ENCODE results near the gene HIVEP3.

The HIVEP3 gene

GRCh38 chr1:41578712-41579335 is 339.9 kb downstream of the HIVEP3 start:
- H3K27me3 ChIP-seq (ENCODE audit: control insufficient read depth in 1 of 2, insufficient read depth in 2 of 2, low read length in 2 of 2), result no peaks in the 10 kb centered on the region
- H3K9ac ChIP-seq (ENCODE audit: low read length), result no peak overlapping the region
- no peak overlapping the region for H3K27ac ChIP-seq (ENCODE audit: low read depth, low read length)
- H3K4me3 ChIP-seq (ENCODE audit: low read depth in 1 of 2, low read length in 2 of 2), result no peak overlapping the region
- no peaks in the 10 kb centered on the region for H3K9me3 ChIP-seq (ENCODE audit: low read length)
- no peaks in the 10 kb centered on the region for H3K4me1 ChIP-seq (ENCODE audit: insufficient read depth, low read length)
- no peaks in the 10 kb centered on the region for H3K36me3 ChIP-seq (ENCODE audit: insufficient read depth, low read length)

- no peaks in the 10 kb centered on the region for H3K36me3 ChIP-seq (ENCODE audit: insufficient read depth, low read length)
- H3K9ac ChIP-seq (ENCODE audit: low read length), result no peak overlapping the region
- no peaks in the 10 kb centered on the region for H3K4me1 ChIP-seq (ENCODE audit: insufficient read depth, low read length)
- no peaks in the 10 kb centered on the region for H3K27me3 ChIP-seq (ENCODE audit: control insufficient read depth in 1 of 2, insufficient read depth in 2 of 2, low read length in 2 of 2)
- no peaks in the 10 kb centered on the region for H3K9me3 ChIP-seq (ENCODE audit: low read length)
- no peak overlapping the region for H3K4me3 ChIP-seq (ENCODE audit: low read depth in 1 of 2, low read length in 2 of 2)
- no peak overlapping the region for H3K27ac ChIP-seq (ENCODE audit: low read depth, low read length)
These were observed 342.1 kb downstream of the HIVEP3 start for GRCh38 chr1:41576620-41577019.

- Histone ChIP-seq H3K27ac (ENCODE audit: low read depth, low read length) (no peak overlapping the region), H3K4me3 (ENCODE audit: low read depth in 1 of 2, low read length in 2 of 2) (no peak overlapping the region), H3K36me3 (ENCODE audit: insufficient read depth, low read length) (no peaks in the 10 kb centered on the region), H3K27me3 (ENCODE audit: control insufficient read depth in 1 of 2, insufficient read depth in 2 of 2, low read length in 2 of 2) (no peaks in the 10 kb centered on the region), H3K4me1 (ENCODE audit: insufficient read depth, low read length) (no peaks in the 10 kb centered on the region), H3K9ac (ENCODE audit: low read length) (no peak overlapping the region), H3K9me3 (ENCODE audit: low read length) (no peaks in the 10 kb centered on the region)
These were observed 342.5 kb downstream of the HIVEP3 start for GRCh38 chr1:41576206-41576605.

DNA sequence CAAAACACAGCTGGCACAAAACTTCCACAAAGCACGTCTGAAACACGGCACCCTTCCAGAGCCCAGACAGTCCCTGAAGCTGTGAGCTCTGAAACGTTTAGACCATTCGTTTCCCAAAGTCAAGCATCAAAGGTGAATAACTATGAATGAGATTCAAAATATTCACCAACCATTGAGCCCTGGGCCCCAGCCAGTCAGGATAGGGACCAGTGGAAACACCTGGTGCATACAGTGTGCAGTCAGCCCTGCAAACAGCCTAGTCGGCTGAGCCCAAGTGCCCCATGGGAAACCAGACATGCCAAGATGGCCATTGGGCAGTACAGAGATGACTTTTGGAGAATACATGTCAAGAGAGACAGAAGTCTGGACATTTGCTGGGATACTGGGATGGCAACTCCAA is 343.9 kb downstream of the HIVEP3 start:
- Histone ChIP-seq H3K4me1 (ENCODE audit: insufficient read depth, low read length) (no peaks in the 10 kb centered on the region), H3K9me3 (ENCODE audit: low read length) (no peaks in the 10 kb centered on the region), H3K27ac (ENCODE audit: low read depth, low read length) (no peak overlapping the region), H3K27me3 (ENCODE audit: control insufficient read depth in 1 of 2, insufficient read depth in 2 of 2, low read length in 2 of 2) (no peaks in the 10 kb centered on the region), H3K9ac (ENCODE audit: low read length) (no peak overlapping the region), H3K36me3 (ENCODE audit: insufficient read depth, low read length) (no peaks in the 10 kb centered on the region), H3K4me3 (ENCODE audit: low read depth in 1 of 2, low read length in 2 of 2) (no peak overlapping the region)

GRCh38 chr1:41573785-41574713 is 344.7 kb downstream of the HIVEP3 start:
- no peak overlapping the region for H3K9ac ChIP-seq (ENCODE audit: low read length)
- H3K4me3 ChIP-seq (ENCODE audit: low read depth in 1 of 2, low read length in 2 of 2), result no peak overlapping the region
- H3K4me1 ChIP-seq (ENCODE audit: insufficient read depth, low read length), result no peaks in the 10 kb centered on the region
- no peak overlapping the region for H3K27ac ChIP-seq (ENCODE audit: low read depth, low read length)
- no peaks in the 10 kb centered on the region for H3K9me3 ChIP-seq (ENCODE audit: low read length)
- no peaks in the 10 kb centered on the region for H3K27me3 ChIP-seq (ENCODE audit: control insufficient read depth in 1 of 2, insufficient read depth in 2 of 2, low read length in 2 of 2)
- H3K36me3 ChIP-seq (ENCODE audit: insufficient read depth, low read length), result no peaks in the 10 kb centered on the region

- Histone ChIP-seq H3K27me3 (ENCODE audit: control insufficient read depth in 1 of 2, insufficient read depth in 2 of 2, low read length in 2 of 2) (no peaks in the 10 kb centered on the region), H3K9me3 (ENCODE audit: low read length) (no peaks in the 10 kb centered on the region), H3K36me3 (ENCODE audit: insufficient read depth, low read length) (no peaks in the 10 kb centered on the region)
These were observed 345.5 kb downstream of the HIVEP3 start for GRCh38 chr1:41573194-41573593.

GRCh38 chr1:41572224-41572623 is 346.5 kb downstream of the HIVEP3 start:
- no peak overlapping the region for H3K27ac ChIP-seq (ENCODE audit: low read depth, low read length)
- H3K4me1 ChIP-seq (ENCODE audit: insufficient read depth, low read length), result no peaks in the 10 kb centered on the region
- H3K4me3 ChIP-seq (ENCODE audit: low read depth in 1 of 2, low read length in 2 of 2), result no peak overlapping the region
- no peak overlapping the region for H3K9ac ChIP-seq (ENCODE audit: low read length)
- H3K27me3 ChIP-seq (ENCODE audit: control insufficient read depth in 1 of 2, insufficient read depth in 2 of 2, low read length in 2 of 2), result no peaks in the 10 kb centered on the region
- H3K36me3 ChIP-seq (ENCODE audit: insufficient read depth, low read length), result no peaks in the 10 kb centered on the region
- H3K9me3 ChIP-seq (ENCODE audit: low read length), result no peaks in the 10 kb centered on the region

More at GRCh38 chr1:41573194-41573593, 345.5 kb downstream of the HIVEP3 start:
- Histone ChIP-seq H3K4me1 (ENCODE audit: insufficient read depth, low read length) (no peaks in the 10 kb centered on the region), H3K4me3 (ENCODE audit: low read depth in 1 of 2, low read length in 2 of 2) (no peak overlapping the region), H3K9ac (ENCODE audit: low read length) (no peak overlapping the region), H3K27ac (ENCODE audit: low read depth, low read length) (no peak overlapping the region)

GRCh38 chr1:41571041-41571440 is 347.7 kb downstream of the HIVEP3 start:
- H3K36me3 ChIP-seq (ENCODE audit: insufficient read depth, low read length), result no peaks in the 10 kb centered on the region
- no peaks in the 10 kb centered on the region for H3K9me3 ChIP-seq (ENCODE audit: low read length)
- H3K4me3 ChIP-seq (ENCODE audit: low read depth in 1 of 2, low read length in 2 of 2), result no peak overlapping the region
- H3K27ac ChIP-seq (ENCODE audit: low read depth, low read length), result no peak overlapping the region
- no peaks in the 10 kb centered on the region for H3K4me1 ChIP-seq (ENCODE audit: insufficient read depth, low read length)
- H3K27me3 ChIP-seq (ENCODE audit: control insufficient read depth in 1 of 2, insufficient read depth in 2 of 2, low read length in 2 of 2), result no peaks in the 10 kb centered on the region
- no peak overlapping the region for H3K9ac ChIP-seq (ENCODE audit: low read length)

- Histone ChIP-seq H3K9ac (ENCODE audit: low read length) (no peak overlapping the region), H3K27me3 (ENCODE audit: control insufficient read depth in 1 of 2, insufficient read depth in 2 of 2, low read length in 2 of 2) (no peaks in the 10 kb centered on the region), H3K4me3 (ENCODE audit: low read depth in 1 of 2, low read length in 2 of 2) (no peak overlapping the region), H3K36me3 (ENCODE audit: insufficient read depth, low read length) (no peaks in the 10 kb centered on the region), H3K9me3 (ENCODE audit: low read length) (no peaks in the 10 kb centered on the region), H3K4me1 (ENCODE audit: insufficient read depth, low read length) (no peaks in the 10 kb centered on the region), H3K27ac (ENCODE audit: low read depth, low read length) (no peak overlapping the region)
These were observed 350.5 kb downstream of the HIVEP3 start for GRCh38 chr1:41568204-41568603.

DNA sequence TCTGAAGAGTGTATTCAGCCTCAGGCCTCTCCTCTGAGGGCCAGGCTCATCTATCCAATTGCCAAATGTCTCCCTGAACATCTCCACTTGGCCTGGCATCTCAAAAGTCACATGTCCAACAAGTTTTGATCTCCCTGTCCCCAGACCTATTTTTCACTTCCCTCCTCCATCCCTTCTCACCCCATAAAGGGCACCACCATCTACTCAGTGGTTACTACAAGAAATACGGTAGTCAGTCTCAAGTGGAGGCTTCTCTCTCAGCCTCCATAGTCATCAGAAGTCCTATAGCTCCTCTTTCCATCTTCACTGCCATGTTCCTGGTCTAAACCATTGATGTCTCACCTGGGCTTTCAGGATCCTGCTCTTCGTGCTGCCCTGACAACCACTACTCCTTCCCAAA is 351.8 kb downstream of the HIVEP3 start:
- H3K27me3 ChIP-seq (ENCODE audit: control insufficient read depth in 1 of 2, insufficient read depth in 2 of 2, low read length in 2 of 2), result no peaks in the 10 kb centered on the region
- no peak overlapping the region for H3K9ac ChIP-seq (ENCODE audit: low read length)
- H3K4me1 ChIP-seq (ENCODE audit: insufficient read depth, low read length), result no peaks in the 10 kb centered on the region
- no peak overlapping the region for H3K27ac ChIP-seq (ENCODE audit: low read depth, low read length)
- no peak overlapping the region for H3K4me3 ChIP-seq (ENCODE audit: low read depth in 1 of 2, low read length in 2 of 2)
- no peaks in the 10 kb centered on the region for H3K36me3 ChIP-seq (ENCODE audit: insufficient read depth, low read length)
- no peaks in the 10 kb centered on the region for H3K9me3 ChIP-seq (ENCODE audit: low read length)

DNA sequence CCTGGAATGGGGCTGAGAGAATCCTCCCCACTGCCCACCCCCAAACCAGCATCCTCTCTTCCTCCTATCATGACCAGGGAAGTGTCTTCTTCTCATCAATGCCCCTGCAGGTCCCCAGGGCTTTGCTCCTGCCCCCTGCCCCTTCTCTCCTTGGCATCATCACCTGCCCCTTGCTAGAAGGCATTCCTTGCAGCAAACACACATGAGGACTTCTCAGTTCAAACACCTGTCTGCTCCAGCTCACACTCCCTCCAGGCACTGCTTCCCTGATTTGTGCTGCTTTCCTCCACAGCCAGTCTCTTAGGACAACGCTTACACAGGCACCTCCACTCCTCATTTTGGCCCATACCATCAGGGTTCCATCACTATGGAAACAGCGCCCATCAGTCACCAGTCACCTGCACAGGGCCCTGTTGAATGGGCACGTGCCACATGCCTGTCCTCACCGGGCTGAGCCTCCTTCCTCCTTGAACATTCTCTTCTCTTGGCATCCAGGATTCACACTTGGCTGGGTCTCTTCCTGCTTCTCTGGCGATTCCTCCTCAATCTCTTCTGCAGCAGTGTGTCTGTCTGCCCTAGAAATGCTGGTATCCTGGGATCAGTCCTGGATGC is 352.3 kb downstream of the HIVEP3 start:
- no peaks in the 10 kb centered on the region for H3K9me3 ChIP-seq (ENCODE audit: low read length)
- H3K4me1 ChIP-seq (ENCODE audit: insufficient read depth, low read length), result no peaks in the 10 kb centered on the region
- no peak overlapping the region for H3K4me3 ChIP-seq (ENCODE audit: low read depth in 1 of 2, low read length in 2 of 2)
- H3K36me3 ChIP-seq (ENCODE audit: insufficient read depth, low read length), result no peaks in the 10 kb centered on the region
- no peak overlapping the region for H3K27ac ChIP-seq (ENCODE audit: low read depth, low read length)
- H3K9ac ChIP-seq (ENCODE audit: low read length), result no peak overlapping the region
- H3K27me3 ChIP-seq (ENCODE audit: control insufficient read depth in 1 of 2, insufficient read depth in 2 of 2, low read length in 2 of 2), result no peaks in the 10 kb centered on the region
